ENCODE results near the gene TREML1. TPM values are rescaled to one million over a fixed set of nuclear protein-coding genes. Genes with fewer than 3 reads are reported as not detected.

The TREML1 gene
- total RNA-seq (ENCODE audit: low replicate concordance), result not detected in 2 replicates

- Mint-ChIP-seq H3K27ac (no peak within 1 kb of the TSS), H3K9me3 (no peaks in the 10 kb centered on the region), H3K4me3 (no peak within 1 kb of the TSS), H3K27me3 (ENCODE audit: insufficient read depth, low read depth) (peaks cover 6% of the 10 kb centered on the region), H3K4me1 (no peaks in the 10 kb centered on the region), H3K36me3 (no peaks in the 10 kb centered on the region)
- Histone ChIP-seq H3K4me1 (no peaks in the 10 kb centered on the region), H2AFZ (replicated peaks) (no peak within 1 kb of the TSS), H3K27me3 (no peaks in the 10 kb centered on the region), H3K27ac (no peak within 1 kb of the TSS), H3K4me2 (no peak within 1 kb of the TSS), H3K36me3 (no peaks in the 10 kb centered on the region), H3K9ac (no peak within 1 kb of the TSS), H3K79me2 (ENCODE audit: low read depth) (no peaks in the 10 kb centered on the region), H3K4me3 (no peak within 1 kb of the TSS), H4K20me1 (ENCODE audit: low read depth) (no peaks in the 10 kb centered on the region), H3K9me3 (ENCODE audit: low read depth) (no peaks in the 10 kb centered on the region), H3F3A (ENCODE audit: low read depth) (no peaks in the 10 kb centered on the region)
- DNase-seq (ENCODE audit: low spot score), result no peak
- no peak for TF ChIP-seq EZH2phosphoT487 (IDR thresholded peaks at IDR 0.05)
- no peak for TF ChIP-seq CTCF (IDR thresholded peaks at IDR 0.05)
- no peak for TF ChIP-seq EZH2 (IDR thresholded peaks at IDR 0.05)
Measured at GRCh38 chr6:41153992-41154625, at the start of gene TREML1. Gene TREML1, minus strand, starts transcription at chr6:41154347. Its CDS starts 59 bp downstream, at chr6:41154288.

DNA sequence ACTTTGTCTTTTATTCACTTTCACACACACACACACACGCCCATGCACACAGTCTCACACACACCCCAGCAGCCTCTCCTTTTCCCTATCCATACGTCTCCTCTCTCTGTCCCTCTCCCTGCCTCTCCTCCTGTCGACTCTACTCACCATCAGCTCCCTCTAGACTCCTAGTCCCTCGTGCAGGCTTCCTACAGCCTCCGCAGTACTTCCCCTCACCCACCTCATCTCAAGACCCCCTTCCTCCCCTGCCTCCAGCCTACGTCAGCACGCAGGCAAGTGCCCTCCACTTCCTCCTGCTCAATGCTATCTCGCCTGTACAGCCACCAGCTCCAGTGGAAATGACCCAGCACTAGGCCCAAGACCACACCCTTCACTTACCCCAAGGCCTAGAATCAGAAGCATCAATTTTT is 47.6 kb upstream of the TREML1 start:
- H3K27me3 Mint-ChIP-seq (ENCODE audit: insufficient read depth, low read depth), result no peaks in the 10 kb centered on the region

GRCh38 chr6:41200901-41201763 is 47.0 kb upstream of the TREML1 start, which contains the start of gene TREML2:
Gene TREML2, minus strand, starts transcription at chr6:41201149. Its CDS starts 141 bp downstream, at chr6:41201008.
- DNase-seq (ENCODE audit: low spot score), result no peak
- no peak within 1 kb of the TSS for H3K4me2 ChIP-seq
- H3K4me1 ChIP-seq, result no peaks in the 10 kb centered on the region
- no peaks in the 10 kb centered on the region for H3K27me3 ChIP-seq
- Mint-ChIP-seq H3K36me3 (no peaks in the 10 kb centered on the region), H3K4me3 (no peak within 1 kb of the TSS), H3K27ac (peak within 1 kb of the TSS; percentile 15), H3K9me3 (no peaks in the 10 kb centered on the region), H3K4me1 (peaks cover 9% of the 10 kb centered on the region), H3K27me3 (ENCODE audit: insufficient read depth, low read depth) (no peaks in the 10 kb centered on the region)
- no peaks in the 10 kb centered on the region for H3K9me3 ChIP-seq (ENCODE audit: low read depth)
- H3K9ac ChIP-seq, result no peak within 1 kb of the TSS
- no peaks in the 10 kb centered on the region for H3F3A ChIP-seq (ENCODE audit: low read depth)
- no peaks in the 10 kb centered on the region for H4K20me1 ChIP-seq (ENCODE audit: low read depth)
- H3K27ac ChIP-seq, result no peak within 1 kb of the TSS
- H3K79me2 ChIP-seq (ENCODE audit: low read depth), result no peaks in the 10 kb centered on the region
- no peaks in the 10 kb centered on the region for H3K36me3 ChIP-seq
- TF ChIP-seq CTCF (IDR thresholded peaks at IDR 0.05) (no peak), EZH2phosphoT487 (IDR thresholded peaks at IDR 0.05) (no peak), EZH2 (IDR thresholded peaks at IDR 0.05) (no peak)
- peak within 1 kb of the TSS; percentile 57 for H2AFZ ChIP-seq (replicated peaks)
- no peak within 1 kb of the TSS for H3K4me3 ChIP-seq

More for the DNA sequence above, 47.6 kb upstream of the TREML1 start:
- H3K4me3 Mint-ChIP-seq, result no peak overlapping the region
- Histone ChIP-seq H4K20me1 (ENCODE audit: low read depth) (no peaks in the 10 kb centered on the region), H3K9me3 (ENCODE audit: low read depth) (no peaks in the 10 kb centered on the region), H3F3A (ENCODE audit: low read depth) (no peaks in the 10 kb centered on the region), H3K79me2 (ENCODE audit: low read depth) (no peaks in the 10 kb centered on the region), H2AFZ (replicated peaks) (no peak overlapping the region), H3K27ac (no peak overlapping the region), H3K4me3 (no peak overlapping the region), H3K36me3 (no peaks in the 10 kb centered on the region), H3K4me1 (no peaks in the 10 kb centered on the region), H3K9ac (no peak overlapping the region), H3K27me3 (no peaks in the 10 kb centered on the region), H3K4me2 (no peak overlapping the region)
- TF ChIP-seq EZH2phosphoT487 (IDR thresholded peaks at IDR 0.05), result no peak
- TF ChIP-seq EZH2 (IDR thresholded peaks at IDR 0.05), result no peak
- TF ChIP-seq CTCF (IDR thresholded peaks at IDR 0.05), result no peak
- H3K4me1 Mint-ChIP-seq, result peaks cover 9% of the 10 kb centered on the region
- no peak for DNase-seq (ENCODE audit: low spot score)
- no peak overlapping the region for H3K27ac Mint-ChIP-seq
- H3K36me3 Mint-ChIP-seq, result no peaks in the 10 kb centered on the region
- no peaks in the 10 kb centered on the region for H3K9me3 Mint-ChIP-seq

Data from neural progenitor cell (in vitro differentiated cells).